Kidney (tissue), 14 donors: ENCODE data around the gene WDR54. TPM values are rescaled to one million over a fixed set of nuclear protein-coding genes. Genes with fewer than 3 reads are reported as not detected.

Source experiments
- DNase-seq, 5 donors: peaks; one replicate each; pipeline ENCODE4 v3.0.0-alpha.2; 2013 to 2020
- FAIRE-seq: peaks from 2 replicates; lab custom pipeline; 2012; peaks lifted over from hg19 to GRCh38; lab: Jason Lieb, UNC
- H3K27ac ChIP-seq, 2 donors: one replicate each; pipeline ENCODE4 v1.7.0; 2013; ENCODE audit warnings: low read depth in 2 of 2, low read length in 2 of 2, inconsistent platforms in 1 of 2
- H3K27me3 ChIP-seq: one replicate; pipeline ENCODE4 v1.7.1; 2013; ENCODE audit warnings: low read length, inconsistent platforms; ENCODE audit not compliant: control insufficient read depth, insufficient read depth
- H3K36me3 ChIP-seq, 3 donors: one replicate each; pipeline versions ENCODE4 v1.7.0 to v1.7.1; 2013; ENCODE audit warnings: low read length in 3 of 3, control low read depth in 1 of 3, inconsistent platforms in 1 of 3; ENCODE audit not compliant: insufficient read depth in 3 of 3, control insufficient read depth in 2 of 3
- H3K4me1 ChIP-seq, 3 donors: one replicate each; pipeline versions ENCODE4 v1.7.0 to v1.7.1; 2013; ENCODE audit warnings: low read length in 3 of 3, inconsistent platforms in 1 of 3, low read depth in 1 of 3; ENCODE audit not compliant: control insufficient read depth in 2 of 3, insufficient read depth in 2 of 3
- H3K4me3 ChIP-seq, 3 donors: one replicate each; pipeline versions ENCODE4 v1.7.0 to v1.8.1; 2013; ENCODE audit warnings: low read length in 3 of 3, control low read depth in 1 of 3, inconsistent platforms in 1 of 3
- H3K9ac ChIP-seq, 3 donors: one replicate each; pipeline versions ENCODE4 v1.7.0 to v1.7.1; 2013; ENCODE audit warnings: low read length in 3 of 3, control low read depth in 1 of 3, inconsistent platforms in 1 of 3
- H3K9me3 ChIP-seq, 3 donors: one replicate each; pipeline versions ENCODE4 v1.7.0 to v1.7.1; 2013; ENCODE audit warnings: low read length in 3 of 3, control low read depth in 1 of 3, inconsistent platforms in 1 of 3; ENCODE audit not compliant: control insufficient read depth in 2 of 3, insufficient read depth in 1 of 3
- intact Hi-C: fragments of 100-400 bp; cut with DNase I; formaldehyde crosslinking; loops from one replicate; pipeline ENCODE4 v1.11.1; 2022
- polyA plus RNA-seq: library from polyadenylated mRNA; stranded (reverse); fragments of 350-450 nt; fragmentation: Illumina TruSeq; extraction: RNeasy Lipid Tissue Mini Kit (QIAGEN cat#74804); gene quantifications from one replicate; pipeline ENCODE4 v1.2.3, GENCODE V29; 2014; ENCODE audit warnings: low read depth, low replicate concordance; ENCODE audit not compliant: insufficient read depth
- total RNA-seq: library from RNA; stranded (reverse); fragmentation: NEBNext Ultra II Directional; extraction: Animal tissue kit (Norgen Biotek cat#: 25700); gene quantifications from one replicate; pipeline ENCODE4 v1.2.1, GENCODE V29; 2021
- TF ChIP-seq, protein P1 (sequence below): IDR thresholded peaks from 3 replicates; pipeline ENCODE4 v1.5.1; 2012; ENCODE audit warnings: mild to moderate bottlenecking, moderate library complexity, borderline replicate concordance; ENCODE audit not compliant: insufficient read depth; ENCODE audit errors: extremely low read depth
- donor health status: control.
- donor health status: control.
- donor health status: control.
- donor health status: control.
- donor health status: control.
- donor health status: DM: yes; HTN: yes; CAD: no.
- donor health status: Normal renal cell carcinoma (clear cell type).

Gene WDR54
- total and polyA plus RNA-seq, 2 donors from 2014 or later: 23.3 to 37.6 TPM

DNA sequence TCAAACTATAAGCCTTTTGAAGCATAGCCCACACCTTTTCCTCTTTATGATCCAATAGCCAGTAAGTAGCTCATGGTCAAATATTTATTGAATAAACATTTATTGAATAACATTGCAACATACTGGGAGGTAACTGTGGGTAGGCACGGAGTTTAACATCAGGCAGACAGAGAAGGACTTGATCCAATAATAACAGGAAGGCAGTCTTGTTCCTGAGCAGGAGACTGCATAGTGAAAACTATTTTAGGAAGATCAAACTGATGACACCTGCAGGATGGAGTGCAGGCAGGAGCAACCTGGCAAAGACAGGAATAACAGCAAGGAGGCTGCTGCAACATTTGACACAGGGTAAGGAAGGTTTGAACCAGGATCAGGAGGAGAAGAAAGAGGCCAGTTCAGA lies 38.3 kb upstream of the WDR54 start:
- TF ChIP-seq, protein P1, sequence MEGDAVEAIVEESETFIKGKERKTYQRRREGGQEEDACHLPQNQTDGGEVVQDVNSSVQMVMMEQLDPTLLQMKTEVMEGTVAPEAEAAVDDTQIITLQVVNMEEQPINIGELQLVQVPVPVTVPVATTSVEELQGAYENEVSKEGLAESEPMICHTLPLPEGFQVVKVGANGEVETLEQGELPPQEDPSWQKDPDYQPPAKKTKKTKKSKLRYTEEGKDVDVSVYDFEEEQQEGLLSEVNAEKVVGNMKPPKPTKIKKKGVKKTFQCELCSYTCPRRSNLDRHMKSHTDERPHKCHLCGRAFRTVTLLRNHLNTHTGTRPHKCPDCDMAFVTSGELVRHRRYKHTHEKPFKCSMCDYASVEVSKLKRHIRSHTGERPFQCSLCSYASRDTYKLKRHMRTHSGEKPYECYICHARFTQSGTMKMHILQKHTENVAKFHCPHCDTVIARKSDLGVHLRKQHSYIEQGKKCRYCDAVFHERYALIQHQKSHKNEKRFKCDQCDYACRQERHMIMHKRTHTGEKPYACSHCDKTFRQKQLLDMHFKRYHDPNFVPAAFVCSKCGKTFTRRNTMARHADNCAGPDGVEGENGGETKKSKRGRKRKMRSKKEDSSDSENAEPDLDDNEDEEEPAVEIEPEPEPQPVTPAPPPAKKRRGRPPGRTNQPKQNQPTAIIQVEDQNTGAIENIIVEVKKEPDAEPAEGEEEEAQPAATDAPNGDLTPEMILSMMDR: no peak
- FAIRE-seq: no peak
- Histone ChIP-seq H3K9me3 (no peaks in the 10 kb centered on the region), H3K36me3 (no peaks in the 10 kb centered on the region), H3K4me3 (no peak overlapping the region), H3K27ac (no peak overlapping the region), H3K9ac (no peak overlapping the region), H3K4me1 (peaks cover 0 to 8% (median 3%) of the 10 kb centered on the region in 3 donors), H3K27me3 (no peaks in the 10 kb centered on the region)
- DNase-seq: no peak
- intact Hi-C loops: no loop called here

DNA sequence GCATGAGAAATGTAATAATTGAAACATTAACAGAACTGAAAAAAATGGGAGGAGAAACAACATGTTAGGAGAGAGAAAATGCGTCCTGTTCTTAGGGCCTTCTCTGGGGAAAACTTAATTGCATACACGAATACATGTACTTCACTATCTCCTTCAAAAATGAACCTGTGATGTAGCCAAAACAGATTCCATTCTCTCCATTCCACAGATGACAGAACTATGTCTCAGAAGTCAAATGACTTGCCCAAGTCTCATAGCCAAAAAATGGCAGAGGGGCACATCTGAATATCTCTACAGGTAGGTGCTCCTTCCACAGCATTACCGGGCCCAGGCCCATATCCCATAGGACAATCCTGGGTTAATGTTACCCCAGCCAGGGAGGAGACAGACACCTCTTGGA lies 37.5 kb upstream of the WDR54 start:
- FAIRE-seq: no peak
- peaks cover 0 to 12% (median 3%) of the 10 kb centered on the region in 3 donors for H3K4me1 ChIP-seq
- TF ChIP-seq, protein P1: no peak

DNA sequence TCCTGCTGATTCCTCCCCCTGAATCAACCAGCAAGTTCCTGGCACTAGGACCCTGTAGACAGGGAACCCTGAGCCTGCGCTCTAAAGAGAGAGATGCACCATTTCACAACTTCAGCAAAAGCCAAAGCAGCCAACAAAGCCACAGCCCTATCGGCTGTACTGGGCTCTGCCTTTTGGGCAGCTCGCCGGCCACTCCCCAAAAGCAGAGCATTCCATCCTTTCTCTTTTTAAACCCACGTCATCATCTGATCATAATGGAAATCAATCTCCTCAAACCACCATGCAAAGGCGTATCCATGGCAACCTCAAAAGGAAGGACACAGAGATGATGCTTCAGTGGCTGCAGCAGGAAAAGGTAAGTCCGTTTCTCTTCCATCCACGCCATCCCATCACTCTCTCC lies 36.1 kb upstream of the WDR54 start:
- peaks cover 6 to 11% (median 7%) of the 10 kb centered on the region in 3 donors for H3K4me1 ChIP-seq
- no peak overlapping the region for H3K9ac ChIP-seq
- H3K4me3 ChIP-seq: no peak overlapping the region
- intact Hi-C loops: no loop called here
- FAIRE-seq: no peak
- no peaks in the 10 kb centered on the region for H3K27me3 ChIP-seq
- DNase-seq: peak in 1 of 5 donors; percentile 12
- TF ChIP-seq, protein P1: no peak
- no peaks in the 10 kb centered on the region for H3K9me3 ChIP-seq
- no peaks in the 10 kb centered on the region for H3K36me3 ChIP-seq
- no peak overlapping the region for H3K27ac ChIP-seq

More for the DNA sequence above, 37.5 kb upstream of the WDR54 start:
- intact Hi-C loops: no loop called here
- no peak for DNase-seq
- no peaks in the 10 kb centered on the region for H3K9me3 ChIP-seq
- H3K9ac ChIP-seq: no peak overlapping the region
- H3K36me3 ChIP-seq: no peaks in the 10 kb centered on the region
- H3K27ac ChIP-seq: no peak overlapping the region
- H3K4me3 ChIP-seq: no peak overlapping the region
- H3K27me3 ChIP-seq: no peaks in the 10 kb centered on the region

DNA sequence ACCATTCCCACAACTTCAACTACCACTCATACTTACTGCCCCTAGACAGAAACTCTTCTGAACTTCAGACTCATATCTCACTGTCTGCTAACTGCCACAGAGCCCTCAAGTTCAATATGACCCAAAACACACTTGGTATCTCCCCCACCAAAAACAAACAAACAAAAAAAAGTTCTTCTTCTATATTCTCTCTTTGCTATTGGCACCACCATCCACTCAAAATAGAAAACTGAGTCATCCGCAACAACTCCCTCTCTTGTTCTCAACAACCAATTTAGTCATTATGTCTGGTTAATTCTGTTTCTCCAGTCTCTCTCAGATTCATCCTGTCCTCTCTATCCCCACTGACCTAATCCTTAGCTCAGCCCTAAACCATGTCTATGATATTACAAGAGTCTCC lies 34.2 kb upstream of the WDR54 start:
- Histone ChIP-seq H3K4me1 (peaks cover 8 to 13% (median 9%) of the 10 kb centered on the region in 3 donors), H3K9ac (no peak overlapping the region), H3K4me3 (no peak overlapping the region), H3K27ac (no peak overlapping the region), H3K27me3 (no peaks in the 10 kb centered on the region), H3K9me3 (no peaks in the 10 kb centered on the region), H3K36me3 (no peaks in the 10 kb centered on the region)
- FAIRE-seq: no peak
- TF ChIP-seq, protein P1: no peak
- intact Hi-C loops: no loop called here
- no peak for DNase-seq
